ENCODE measurements around the gene LHPP.

Gene LHPP

GRCh38 chr10:124640538-124641231 lies 179.1 kb downstream of the LHPP start:
- peak overlapping the region; percentile 80 for H3K27ac ChIP-seq
- DNase-seq (ENCODE audit: low spot score), result no peak
- CTCF ChIA-PET, result interaction anchor here (0.9 kb wide), 1 partner anchor 105 kb away, joined by 4 read pairs; no protein-coding TSS in a partner anchor

GRCh38 chr10:124641282-124642087 lies 179.9 kb downstream of the LHPP start:
- ChIA-PET CTCF (no interaction called here), POLR2A (ENCODE audit: low non-redundant PET) (no interaction called here)
- no peak for DNase-seq (ENCODE audit: low spot score)
- H3K27ac ChIP-seq, result peak overlapping the region; percentile 80
- TF ChIP-seq CTCF (conservative IDR thresholded peaks at IDR 0.05; ENCODE audit: low read depth), result no peak

More at GRCh38 chr10:124640538-124641231, 179.1 kb downstream of the LHPP start:
- POLR2A ChIA-PET (ENCODE audit: low non-redundant PET), result no interaction called here
- TF ChIP-seq CTCF (conservative IDR thresholded peaks at IDR 0.05; ENCODE audit: low read depth), result no peak

GRCh38 chr10:124642088-124642710 lies 180.6 kb downstream of the LHPP start:
- ChIA-PET POLR2A (ENCODE audit: low non-redundant PET) (no interaction called here), CTCF (no interaction called here)
- TF ChIP-seq CTCF (conservative IDR thresholded peaks at IDR 0.05; ENCODE audit: low read depth), result no peak
- peak overlapping the region; percentile 80 for H3K27ac ChIP-seq
- no peak for DNase-seq (ENCODE audit: low spot score)

DNA sequence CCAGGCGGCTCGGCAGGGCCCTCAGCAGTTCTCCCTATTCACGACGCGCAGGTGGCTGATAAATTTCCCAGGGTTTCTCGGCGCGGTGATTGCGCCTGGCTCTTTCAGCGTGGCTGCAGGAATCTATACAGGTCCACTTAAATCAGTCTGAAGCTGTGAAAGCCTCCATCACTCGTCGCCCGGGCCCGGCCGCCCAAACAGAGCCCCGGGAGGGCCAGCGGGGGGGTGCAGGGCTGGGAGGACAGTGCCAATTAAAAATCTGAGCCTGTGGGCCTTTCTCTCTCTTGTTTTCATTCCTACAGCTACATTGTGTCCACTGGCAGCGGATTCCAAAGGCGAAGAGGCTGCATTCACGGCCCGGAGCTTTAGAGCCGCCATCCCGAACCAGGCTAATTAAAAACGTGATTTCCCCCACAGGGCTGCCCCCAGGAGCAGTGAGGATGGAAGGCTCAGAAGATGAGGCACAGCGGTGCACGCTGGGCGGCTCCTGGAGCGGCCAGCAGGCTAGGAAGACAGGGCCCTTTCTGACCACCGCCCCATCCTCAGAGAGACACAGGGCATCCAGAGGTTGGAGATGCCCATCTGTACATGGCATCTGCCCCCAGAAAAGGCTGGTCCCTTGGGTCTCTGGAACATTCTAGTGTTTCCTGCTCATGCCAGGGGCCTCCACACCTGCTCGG lies 181.8 kb downstream of the LHPP start:
- DNase-seq (ENCODE audit: low spot score), result no peak
- peak overlapping the region; percentile 98 for H3K27ac ChIP-seq
- TF ChIP-seq CTCF (conservative IDR thresholded peaks at IDR 0.05; ENCODE audit: low read depth), result no peak
- POLR2A ChIA-PET (ENCODE audit: low non-redundant PET), result no interaction called here
- CTCF ChIA-PET, result interaction anchor here (0.6 to 1.8 kb wide), 3 partner anchors 11 to 72 kb away, joined by 3 to 5 read pairs (median 4); no protein-coding TSS in a partner anchor

DNA sequence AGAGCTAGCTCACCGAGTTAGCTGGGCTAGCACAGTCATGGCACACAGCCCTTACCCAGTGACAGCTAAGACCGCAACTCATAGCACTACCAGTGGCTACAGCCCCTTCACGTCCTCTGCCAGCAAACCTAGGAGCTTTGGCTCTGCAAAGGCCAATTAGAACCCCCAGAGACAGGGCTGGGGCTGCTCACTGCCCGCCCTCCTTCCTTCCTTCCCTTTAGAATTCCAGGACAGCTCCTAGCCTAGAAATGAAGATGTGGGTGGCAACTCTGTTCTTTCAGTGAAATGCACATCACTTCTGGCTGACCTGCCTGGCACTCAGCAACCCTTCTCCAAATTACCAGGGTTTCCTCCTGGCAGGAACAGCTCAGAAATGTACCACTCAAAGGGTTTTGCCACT lies 182.6 kb downstream of the LHPP start:
- H3K27ac ChIP-seq, result peak overlapping the region; percentile 98
- no peak for DNase-seq (ENCODE audit: low spot score)
- POLR2A ChIA-PET (ENCODE audit: low non-redundant PET), result no interaction called here
- CTCF ChIA-PET, result interaction anchor here (1.8 kb wide), 1 partner anchor 12 kb away, joined by 5 read pairs; no protein-coding TSS in a partner anchor
- no peak for TF ChIP-seq CTCF (conservative IDR thresholded peaks at IDR 0.05; ENCODE audit: low read depth)

Data from RWPE1 (cell line).